ACC112 (cell line): Measurements from ENCODE around the gene MAP3K12.

Experiments
- H2AFZ ChIP-seq: fragments of 200-600 bp; sonication (generic); one replicate; pipeline ENCODE4 v1.6.0; 2017; ENCODE audit warnings: antibody characterized with exemption, low read length; ENCODE audit not compliant: unreplicated experiment
- H3K27ac ChIP-seq: fragments of 200-600 bp; sonication (generic); 2 replicates; pipeline ENCODE4 v1.5.1; 2014; ENCODE audit warnings: low read depth, mild to moderate bottlenecking, antibody characterized with exemption, low read length, moderate library complexity
- H3K27me3 ChIP-seq: fragments of 200-600 bp; sonication (generic); 2 replicates; pipeline ENCODE4 v1.6.1; 2014; ENCODE audit warnings: mild to moderate bottlenecking, antibody characterized with exemption, low read length, moderate library complexity, mixed read lengths; ENCODE audit not compliant: insufficient read depth
- H3K36me3 ChIP-seq: fragments of 200-600 bp; sonication (generic); 2 replicates; pipeline ENCODE4 v1.6.1; 2016; ENCODE audit warnings: mild to moderate bottlenecking, antibody characterized with exemption, low read length, moderate library complexity, mixed read lengths; ENCODE audit not compliant: insufficient read depth
- H3K4me1 ChIP-seq: fragments of 200-600 bp; sonication (generic); one replicate; pipeline ENCODE4 v1.6.1; 2016; ENCODE audit warnings: low read length, mixed read lengths; ENCODE audit not compliant: insufficient read depth, unreplicated experiment, control insufficient read depth
- H3K4me3 ChIP-seq: fragments of 200-600 bp; sonication (generic); 2 replicates; pipeline ENCODE4 v1.5.1; 2014; ENCODE audit warnings: mild to moderate bottlenecking, low read depth, low read length
- H3K79me2 ChIP-seq: fragments of 200-600 bp; sonication (generic); one replicate; pipeline ENCODE4 v1.6.0; 2016; ENCODE audit warnings: low read length; ENCODE audit not compliant: control insufficient read depth, unreplicated experiment, insufficient read depth

The MAP3K12 gene

GRCh38 chr12:53530920-53531319 is 31.7 kb upstream of the MAP3K12 start:
- no peaks in the 10 kb centered on the region for H3K4me1 ChIP-seq
- no peak overlapping the region for H3K27ac ChIP-seq
- no peaks in the 10 kb centered on the region for H3K27me3 ChIP-seq
- H3K79me2 ChIP-seq: no peaks in the 10 kb centered on the region
- no peak overlapping the region for H2AFZ ChIP-seq
- peaks cover 31% of the 10 kb centered on the region for H3K36me3 ChIP-seq
- H3K4me3 ChIP-seq: no peak overlapping the region

DNA sequence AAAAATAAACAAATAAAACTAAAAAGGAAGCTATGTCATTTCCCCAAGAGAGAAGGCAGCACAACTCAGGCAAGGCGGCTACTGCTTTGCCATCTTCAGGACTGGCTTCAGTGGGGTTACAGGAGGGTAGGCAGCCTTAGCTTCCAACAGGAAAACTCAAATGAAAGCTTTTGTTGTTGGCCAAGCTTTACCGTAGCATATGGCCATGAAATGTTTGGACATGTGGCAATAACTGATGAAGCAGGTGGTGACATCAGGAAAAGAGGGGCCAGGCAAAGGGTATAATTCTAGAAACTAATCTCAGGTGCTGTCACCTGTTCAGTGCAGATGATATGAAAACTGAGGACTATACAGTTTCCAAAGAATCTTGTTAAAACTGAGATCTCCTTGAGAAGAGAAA is 30.8 kb upstream of the MAP3K12 start:
- Histone ChIP-seq H3K27ac (no peak overlapping the region), H3K36me3 (peaks cover 27% of the 10 kb centered on the region), H2AFZ (no peak overlapping the region), H3K27me3 (no peaks in the 10 kb centered on the region), H3K4me1 (no peaks in the 10 kb centered on the region), H3K4me3 (no peak overlapping the region), H3K79me2 (no peaks in the 10 kb centered on the region)

DNA sequence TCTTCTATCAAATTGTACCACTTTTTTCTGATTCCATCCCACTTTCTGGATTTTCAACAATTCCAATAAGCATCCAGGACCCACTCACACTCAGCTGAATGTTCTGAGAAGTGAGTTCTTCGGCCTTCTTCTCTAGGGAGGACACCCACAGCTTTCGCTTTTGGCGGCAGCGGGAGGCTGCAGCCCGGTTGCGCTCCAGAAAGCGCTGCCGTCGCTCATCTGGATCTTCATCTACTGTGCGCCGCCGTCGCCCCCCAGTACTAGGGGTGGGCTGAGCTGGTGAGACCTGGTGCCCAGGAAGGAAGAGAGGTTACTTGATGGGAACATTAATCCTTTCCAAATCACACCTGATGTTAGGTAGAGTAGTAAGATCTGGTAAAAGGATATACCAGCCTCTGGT is 25.2 kb upstream of the MAP3K12 start:
- Histone ChIP-seq H3K4me3 (no peak overlapping the region), H2AFZ (no peak overlapping the region), H3K27me3 (no peaks in the 10 kb centered on the region), H3K79me2 (no peaks in the 10 kb centered on the region), H3K4me1 (no peaks in the 10 kb centered on the region), H3K36me3 (no peaks in the 10 kb centered on the region; the same call in none of the 2 replicates), H3K27ac (no peak overlapping the region)

DNA sequence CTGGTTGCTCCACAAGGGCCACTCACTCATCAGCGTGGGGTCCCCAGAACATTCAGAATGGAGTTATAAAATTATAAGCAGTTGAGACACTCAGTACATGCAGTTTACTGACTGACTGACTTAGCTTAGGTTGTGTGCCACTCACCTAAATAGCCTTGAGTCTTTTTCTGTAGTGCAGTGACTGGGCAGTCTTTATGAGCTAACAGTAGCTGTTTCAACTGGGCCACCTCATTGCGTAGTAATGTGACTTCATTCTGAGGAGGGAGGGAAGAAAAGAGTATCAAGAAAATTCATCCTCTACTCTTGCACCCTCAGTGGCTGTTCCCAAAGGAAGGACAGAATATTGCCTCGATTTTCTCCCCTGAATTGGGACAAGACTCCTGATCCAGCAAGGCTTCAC is 23.9 kb upstream of the MAP3K12 start:
- no peaks in the 10 kb centered on the region for H3K27me3 ChIP-seq
- no peak overlapping the region for H3K4me3 ChIP-seq
- H3K4me1 ChIP-seq: no peaks in the 10 kb centered on the region
- H3K79me2 ChIP-seq: no peaks in the 10 kb centered on the region
- no peak overlapping the region for H2AFZ ChIP-seq
- H3K36me3 ChIP-seq: peaks cover 3% of the 10 kb centered on the region
- H3K27ac ChIP-seq: no peak overlapping the region

DNA sequence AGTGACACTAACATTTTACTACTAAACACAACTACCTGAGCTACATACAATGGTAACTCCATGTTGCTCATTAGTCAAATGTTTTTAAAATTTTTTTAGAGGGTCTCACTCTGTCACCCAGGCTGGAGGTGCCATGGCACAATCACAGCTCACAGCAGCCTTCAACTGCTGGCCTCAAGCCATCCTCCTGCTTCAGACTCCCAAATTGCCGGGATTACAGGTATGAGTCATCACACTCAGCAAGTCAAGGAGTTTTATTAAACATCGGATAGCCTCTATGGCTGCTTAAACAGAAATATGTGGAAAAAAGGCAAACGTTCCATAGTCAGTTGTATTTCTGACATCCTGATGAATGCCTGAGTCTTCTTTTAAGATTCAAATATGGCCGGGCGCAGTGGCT is 19.1 kb upstream of the MAP3K12 start:
- no peak overlapping the region for H3K4me3 ChIP-seq
- H3K79me2 ChIP-seq: no peaks in the 10 kb centered on the region
- no peaks in the 10 kb centered on the region for H3K27me3 ChIP-seq
- peaks cover 35% of the 10 kb centered on the region for H3K36me3 ChIP-seq
- H2AFZ ChIP-seq: no peak overlapping the region
- H3K27ac ChIP-seq: no peak overlapping the region
- H3K4me1 ChIP-seq: no peaks in the 10 kb centered on the region

DNA sequence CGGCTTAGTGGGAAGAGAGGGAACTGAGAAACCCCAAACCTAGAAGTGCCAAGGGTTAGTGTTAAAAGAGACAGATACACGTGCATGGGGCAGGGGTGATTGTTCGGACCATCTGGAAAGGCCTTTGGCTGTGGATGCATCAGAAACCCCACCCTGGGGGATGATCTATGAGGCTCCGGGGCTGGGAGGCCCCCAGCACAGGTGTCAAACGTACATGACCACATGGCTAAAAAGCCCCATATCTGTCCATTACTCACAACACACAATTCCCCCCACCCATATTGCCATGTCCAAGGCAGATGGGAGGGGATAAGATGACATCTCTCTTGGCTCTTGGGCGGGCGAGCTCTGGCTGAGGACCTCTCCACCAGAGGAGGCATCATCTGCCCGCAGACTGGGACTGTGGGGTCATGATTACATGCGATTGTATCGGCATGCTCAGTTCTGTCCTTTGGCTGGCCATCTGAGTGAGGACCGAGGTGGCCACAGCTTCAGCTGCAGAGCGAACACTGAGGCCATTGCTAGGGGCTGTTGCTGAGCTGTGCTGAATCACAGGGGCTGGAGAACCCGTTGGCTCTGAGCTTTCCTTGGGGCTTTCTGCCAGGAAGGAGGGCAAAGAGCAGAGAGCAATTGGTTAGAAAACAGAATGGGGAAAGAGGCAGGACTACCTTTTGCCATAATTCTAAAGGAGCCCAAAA is 17.6 kb upstream of the MAP3K12 start:
- H3K79me2 ChIP-seq: no peaks in the 10 kb centered on the region
- no peak overlapping the region for H3K4me3 ChIP-seq
- H3K27ac ChIP-seq: no peak overlapping the region
- H3K36me3 ChIP-seq: peaks cover 40% of the 10 kb centered on the region; the same call in 1 of the 2 replicates
- H2AFZ ChIP-seq: no peak overlapping the region
- no peaks in the 10 kb centered on the region for H3K27me3 ChIP-seq
- H3K4me1 ChIP-seq: no peaks in the 10 kb centered on the region

DNA sequence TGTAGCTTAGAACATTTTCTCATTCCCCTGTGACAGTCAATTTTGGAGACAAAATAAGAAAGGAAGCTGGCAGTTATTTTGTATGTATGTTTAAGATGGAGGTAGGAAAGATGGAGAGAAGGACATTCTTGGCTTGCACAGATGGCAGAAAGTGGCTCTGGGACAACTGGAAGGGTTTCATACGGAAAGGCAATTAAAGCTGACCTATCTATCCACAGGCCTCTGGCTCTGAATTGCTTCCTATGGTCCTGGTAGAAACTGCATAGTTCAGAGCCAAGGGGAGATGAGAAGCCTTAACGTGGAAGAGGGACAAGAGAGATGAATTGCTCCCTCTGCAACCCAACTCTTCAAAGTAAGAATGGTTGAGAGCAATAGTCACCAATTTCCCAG is 16.0 kb upstream of the MAP3K12 start:
- H3K27me3 ChIP-seq: no peaks in the 10 kb centered on the region
- H2AFZ ChIP-seq: no peak overlapping the region
- no peak overlapping the region for H3K27ac ChIP-seq
- no peaks in the 10 kb centered on the region for H3K79me2 ChIP-seq
- H3K36me3 ChIP-seq: peaks cover 40% of the 10 kb centered on the region; the same call in 1 of the 2 replicates
- H3K4me1 ChIP-seq: no peaks in the 10 kb centered on the region
- H3K4me3 ChIP-seq: no peak overlapping the region

DNA sequence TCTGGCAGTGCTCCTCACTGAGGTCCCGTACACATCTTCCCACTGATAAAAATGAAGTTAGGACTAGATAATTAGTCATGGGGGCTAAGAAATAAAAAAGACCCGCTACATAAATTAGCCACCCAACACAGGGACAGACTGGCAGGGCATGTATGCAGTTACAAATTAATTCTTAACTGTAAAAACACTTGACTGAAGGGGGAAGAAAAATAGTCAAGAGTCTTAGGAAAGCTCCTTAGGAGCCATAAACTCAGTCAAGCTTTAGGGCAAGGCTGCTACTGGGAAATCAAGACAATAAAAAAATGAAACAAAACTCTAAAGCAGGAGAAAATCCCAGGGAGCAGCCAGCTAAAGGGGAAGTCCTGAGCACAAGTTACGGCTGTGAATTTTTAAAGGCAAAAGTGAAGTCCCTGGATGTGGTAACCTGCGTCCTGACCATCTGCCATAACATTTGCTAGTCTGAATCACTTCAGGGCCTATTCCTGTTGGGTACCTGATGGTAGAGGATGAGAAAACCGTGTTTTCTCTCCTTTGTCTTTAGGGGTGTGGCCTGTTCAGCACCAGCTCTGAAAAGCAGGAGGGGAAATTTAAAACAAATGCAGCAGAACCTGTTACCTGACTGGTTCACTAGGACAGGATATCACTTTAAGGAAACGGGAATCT is 15.5 kb upstream of the MAP3K12 start:
- Histone ChIP-seq H3K79me2 (no peaks in the 10 kb centered on the region), H3K27ac (no peak overlapping the region), H3K4me3 (no peak overlapping the region), H3K27me3 (no peaks in the 10 kb centered on the region), H2AFZ (no peak overlapping the region), H3K36me3 (peaks cover 40% of the 10 kb centered on the region; the same call in 1 of the 2 replicates), H3K4me1 (no peaks in the 10 kb centered on the region)

GRCh38 chr12:53513712-53514410 is 14.6 kb upstream of the MAP3K12 start:
- no peaks in the 10 kb centered on the region for H3K4me1 ChIP-seq
- H3K79me2 ChIP-seq: no peaks in the 10 kb centered on the region
- peaks cover 37% of the 10 kb centered on the region; the same call in 1 of the 2 replicates for H3K36me3 ChIP-seq
- no peak overlapping the region for H2AFZ ChIP-seq
- no peak overlapping the region for H3K4me3 ChIP-seq
- H3K27me3 ChIP-seq: no peaks in the 10 kb centered on the region
- H3K27ac ChIP-seq: no peak overlapping the region

DNA sequence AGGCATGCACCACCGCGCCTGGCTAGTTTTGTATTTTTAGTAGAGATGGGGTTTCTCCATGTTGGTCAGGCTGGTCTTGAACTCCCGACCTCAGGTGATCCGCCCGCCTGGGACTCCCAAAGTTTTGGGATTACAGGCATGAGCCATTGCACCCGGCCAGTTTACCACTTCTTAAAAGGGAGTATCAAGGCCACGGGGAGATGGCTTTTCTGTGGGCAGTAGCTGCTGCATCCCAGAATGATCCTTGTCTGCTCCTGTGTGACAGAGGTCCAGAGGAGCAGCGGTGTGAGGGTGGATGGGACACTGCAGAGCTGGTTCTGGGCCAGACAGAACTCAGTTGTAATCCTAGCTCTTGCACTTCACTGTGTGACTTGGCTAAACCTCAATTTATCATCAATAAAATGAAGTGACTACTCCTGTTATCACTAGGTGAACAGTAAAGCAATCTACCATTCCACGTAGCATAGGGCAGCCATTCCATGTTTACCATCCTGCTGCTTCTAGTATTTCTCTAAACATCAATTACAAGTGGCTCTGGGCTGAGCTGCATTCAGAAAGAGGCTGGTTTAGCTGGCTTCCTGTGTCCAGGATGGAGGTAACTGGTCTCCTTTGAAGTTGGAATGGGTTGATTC is 11.0 kb upstream of the MAP3K12 start:
- Histone ChIP-seq H2AFZ (no peak overlapping the region), H3K36me3 (peaks cover 20% of the 10 kb centered on the region; the same call in 1 of the 2 replicates), H3K79me2 (no peaks in the 10 kb centered on the region), H3K27ac (no peak overlapping the region), H3K27me3 (no peaks in the 10 kb centered on the region), H3K4me1 (peaks cover 14% of the 10 kb centered on the region), H3K4me3 (no peak overlapping the region)
